NCI-H2107 (cell line): ENCODE measurements around the gene ECT2L.
"Not testable (repeated sequence)": the region's sequence is repeated elsewhere in the genome, so short reads cannot be mapped to it uniquely, and the experiment has no call there.

Experiments
- DNase-seq: peaks from one replicate; lab custom pipeline; 2025; lab: John Stamatoyannopoulos, UW

Gene ECT2L

DNA sequence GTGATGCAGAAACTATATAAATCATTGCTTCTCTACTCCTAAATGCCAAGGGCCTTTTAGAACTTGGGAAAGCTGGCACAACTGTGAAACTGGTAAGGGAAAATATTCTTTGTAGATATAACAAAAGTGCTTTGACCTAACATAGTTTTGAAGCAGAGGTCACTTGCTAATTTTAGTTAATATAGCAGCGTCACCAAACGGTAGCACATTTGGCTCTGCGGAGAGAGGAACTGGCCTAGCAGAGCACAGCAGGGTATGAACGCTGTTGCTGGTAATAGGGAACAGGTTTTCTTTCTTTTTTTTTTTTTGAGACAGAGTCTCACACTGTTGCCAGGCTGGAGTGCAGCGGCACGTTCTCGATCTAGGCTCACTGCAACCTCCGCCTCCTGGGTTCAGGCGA, 67.4 kb downstream of the ECT2L start:
- DNase-seq, result no peak

DNA sequence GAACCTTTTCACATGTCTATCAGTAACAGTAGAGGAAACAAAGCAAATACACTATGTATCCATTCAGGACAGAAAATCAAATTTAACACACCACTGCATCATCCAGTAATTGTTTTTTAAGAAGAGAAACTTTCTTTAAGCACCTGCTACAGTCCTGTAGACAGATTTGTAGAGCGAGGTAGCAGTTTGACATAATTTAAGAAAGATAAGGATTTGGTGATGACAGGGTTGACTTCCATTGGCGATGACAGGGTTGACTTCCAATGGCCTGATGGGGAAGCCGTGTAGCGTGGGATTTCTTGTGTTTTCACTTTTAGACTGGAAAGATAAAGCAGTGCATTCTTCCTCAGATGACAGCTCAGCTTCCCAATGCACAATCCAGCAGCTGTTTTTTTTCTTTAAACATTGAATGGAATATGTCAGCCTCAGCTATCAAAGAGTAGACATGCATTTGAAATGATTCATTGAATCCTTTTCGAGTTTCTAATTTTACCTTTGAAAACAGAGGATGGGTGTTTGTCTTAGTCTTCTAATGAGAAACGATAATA, 68.5 kb downstream of the ECT2L start:
- no peak for DNase-seq

DNA sequence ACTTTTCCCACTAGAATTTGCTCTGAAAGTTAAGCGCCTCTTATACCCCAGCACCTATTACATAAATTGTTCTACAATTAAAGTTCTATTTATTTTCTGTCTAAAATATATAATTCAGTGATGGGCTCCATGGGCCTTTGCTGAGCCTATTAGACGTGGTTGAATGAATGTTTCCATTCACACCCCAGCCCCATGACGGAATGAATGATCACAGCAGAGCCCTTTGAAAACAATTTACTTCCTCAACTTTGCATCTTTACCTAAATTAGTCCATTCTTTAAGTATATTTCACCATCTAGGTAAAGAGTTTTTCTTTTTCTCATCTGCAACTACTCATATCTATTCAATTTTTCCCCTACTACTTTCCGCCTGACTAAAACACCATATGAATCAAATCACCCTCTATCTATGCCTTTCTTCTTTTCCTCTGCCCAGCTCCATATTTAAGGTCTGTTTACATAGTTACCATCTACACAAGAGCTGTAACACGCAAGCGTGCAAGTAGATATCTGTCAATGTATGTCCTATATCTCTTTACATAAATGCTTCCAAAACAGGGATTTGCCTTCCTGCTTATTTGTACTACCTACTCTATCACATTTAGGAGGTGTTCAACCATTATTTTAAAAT, 69.7 kb downstream of the ECT2L start:
- DNase-seq, result no peak

DNA sequence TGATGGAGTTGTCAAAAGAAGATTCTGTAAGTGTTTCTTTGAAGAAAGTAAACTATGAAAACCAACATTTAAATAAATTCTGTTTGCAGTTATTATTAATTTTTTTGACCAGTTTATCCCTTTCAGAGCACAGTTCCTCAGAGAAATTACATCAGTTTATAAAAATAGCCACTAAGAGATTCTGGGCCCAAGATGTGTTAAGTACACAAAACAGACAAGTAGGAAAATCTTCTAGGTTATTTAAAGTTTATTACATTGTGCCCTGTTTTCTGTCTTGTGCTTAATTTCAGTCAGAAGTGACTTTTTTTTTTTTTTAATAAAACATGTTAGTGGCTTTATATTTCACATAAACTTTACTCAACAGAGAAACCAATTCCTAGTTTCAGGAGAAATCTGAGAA, 72.3 kb downstream of the ECT2L start:
- no peak for DNase-seq

DNA sequence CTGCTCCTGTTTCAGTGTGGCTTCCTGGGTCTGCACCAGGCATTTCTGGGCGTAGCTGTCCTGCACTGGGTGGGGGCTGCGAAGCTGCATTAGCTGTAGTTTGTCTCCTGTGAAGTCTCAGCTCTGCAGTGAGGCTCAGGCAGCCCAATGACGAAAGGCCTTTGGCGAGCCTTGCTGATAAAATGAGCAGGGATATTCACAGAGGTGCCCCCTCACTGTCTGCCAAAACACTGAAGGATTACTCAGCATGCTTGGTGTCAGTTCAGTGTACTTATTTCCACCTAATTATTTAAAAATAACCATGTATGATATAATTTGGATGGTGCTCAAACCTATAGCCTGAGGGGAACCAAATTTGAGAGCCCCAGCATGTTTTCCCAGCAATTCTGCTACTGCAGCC, 73.5 kb downstream of the ECT2L start:
- DNase-seq, result no peak

DNA sequence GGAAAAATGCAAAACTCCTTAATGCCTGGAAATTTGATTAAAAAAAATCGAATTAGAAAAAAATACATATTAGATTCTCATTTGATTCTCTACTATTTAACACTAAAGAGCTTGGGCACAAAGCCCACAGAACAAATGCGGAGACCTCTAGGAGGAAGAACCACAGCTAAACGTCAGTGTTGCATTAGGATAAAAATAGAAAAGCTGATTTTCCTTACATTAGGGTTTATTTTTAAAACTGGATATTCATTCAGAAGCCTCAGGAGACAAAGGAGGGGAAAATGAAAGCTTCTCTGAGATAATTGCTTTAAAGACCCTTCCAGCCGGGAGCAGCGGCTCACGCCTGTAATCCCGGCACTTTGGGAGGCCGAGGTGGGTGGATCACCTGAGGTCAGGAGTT, 77.3 kb downstream of the ECT2L start:
- no peak for DNase-seq

DNA sequence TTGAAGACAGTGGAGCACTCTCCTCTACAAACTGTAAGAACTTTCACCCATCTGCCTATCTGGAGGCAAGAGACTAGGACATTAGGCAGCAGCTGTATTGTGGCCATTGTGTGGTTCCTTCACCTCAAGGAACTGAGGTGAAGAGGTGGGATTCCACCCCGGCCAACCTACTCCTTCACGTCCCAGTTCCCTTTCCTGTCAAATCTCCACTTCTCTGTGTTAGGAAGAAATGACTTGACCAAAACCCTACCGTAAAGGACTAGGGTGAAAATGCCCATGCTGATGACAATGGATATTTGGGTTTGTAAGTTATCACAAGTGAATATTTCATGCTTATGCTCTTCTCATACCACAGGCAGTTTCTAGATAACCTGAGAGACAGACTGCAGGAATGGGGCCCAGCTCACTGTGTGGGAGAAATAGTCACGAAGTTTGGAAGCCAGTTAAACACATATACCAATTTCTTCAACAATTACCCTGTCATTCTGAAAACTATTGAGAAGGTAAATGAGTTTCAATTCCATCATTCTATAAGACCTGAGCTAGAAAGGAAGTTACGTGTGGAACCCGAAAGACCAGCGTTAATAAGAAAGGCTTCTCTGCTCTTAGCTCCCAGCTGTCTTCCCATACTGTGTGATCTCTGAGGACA, 86.6 kb downstream of the ECT2L start:
- no peak for DNase-seq

DNA sequence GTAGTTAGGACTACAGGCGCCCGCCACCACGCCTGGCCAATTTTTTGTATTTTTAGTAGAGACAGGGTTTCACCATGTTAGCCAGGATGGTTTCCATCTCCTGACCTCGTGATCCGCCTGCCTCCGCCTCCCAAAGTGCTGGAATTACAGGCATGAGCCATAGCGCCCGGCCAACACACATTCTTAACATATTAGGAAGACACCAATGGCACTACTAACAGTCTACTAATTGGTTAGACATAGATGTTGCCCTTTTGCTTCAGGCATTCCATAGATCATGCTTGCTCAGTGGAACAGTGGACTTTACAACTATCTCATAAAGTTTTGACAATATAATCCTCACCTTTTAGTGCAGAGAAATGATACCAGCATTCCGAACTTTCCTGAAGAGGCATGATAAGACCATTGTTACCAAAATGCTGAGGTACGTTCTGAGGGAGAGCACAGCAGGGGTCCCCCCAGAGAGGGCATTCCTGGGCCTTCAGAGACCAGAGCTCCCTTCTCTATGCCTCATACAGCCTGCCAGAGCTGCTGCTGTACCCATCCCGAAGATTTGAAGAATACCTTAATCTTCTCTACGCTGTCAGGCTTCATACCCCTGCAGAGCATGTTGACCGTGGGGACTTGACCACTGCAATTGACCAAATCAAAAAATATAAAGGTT, 89.4 kb downstream of the ECT2L start:
- no peak for DNase-seq

DNA sequence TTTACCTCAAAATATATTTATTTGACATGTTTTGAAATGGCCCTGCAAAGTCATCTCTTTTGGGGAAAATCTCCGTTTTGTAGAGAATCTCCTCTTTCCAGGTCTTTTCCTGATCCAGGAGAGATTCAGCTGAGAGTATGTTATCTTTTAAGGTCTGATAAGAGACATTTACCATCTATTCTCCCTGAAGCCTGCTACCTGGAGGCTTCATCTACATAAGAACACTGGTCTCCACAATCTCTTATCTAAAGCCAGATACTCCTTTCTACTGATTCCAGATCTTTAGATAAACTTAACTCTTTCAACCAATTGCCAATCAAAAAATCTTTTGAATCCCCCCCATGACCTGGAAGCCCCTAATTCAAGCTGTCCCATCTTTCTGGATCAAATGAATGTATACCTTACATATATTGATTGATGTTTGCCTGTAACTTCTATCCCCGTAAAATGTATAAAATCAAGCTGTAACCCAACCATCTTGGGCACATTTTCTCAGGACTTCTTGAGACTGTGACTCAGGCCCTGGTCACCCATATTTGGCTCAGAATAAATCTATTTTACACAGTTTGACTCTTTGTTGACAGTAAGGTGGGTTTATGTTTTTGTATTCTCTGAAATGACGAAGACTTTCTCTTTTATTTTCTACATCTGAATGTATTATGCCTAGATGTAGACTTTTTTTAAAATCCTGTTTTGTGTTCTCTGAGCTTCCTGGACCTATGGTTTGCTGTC, 95.5 kb downstream of the ECT2L start:
- no peak for DNase-seq

DNA sequence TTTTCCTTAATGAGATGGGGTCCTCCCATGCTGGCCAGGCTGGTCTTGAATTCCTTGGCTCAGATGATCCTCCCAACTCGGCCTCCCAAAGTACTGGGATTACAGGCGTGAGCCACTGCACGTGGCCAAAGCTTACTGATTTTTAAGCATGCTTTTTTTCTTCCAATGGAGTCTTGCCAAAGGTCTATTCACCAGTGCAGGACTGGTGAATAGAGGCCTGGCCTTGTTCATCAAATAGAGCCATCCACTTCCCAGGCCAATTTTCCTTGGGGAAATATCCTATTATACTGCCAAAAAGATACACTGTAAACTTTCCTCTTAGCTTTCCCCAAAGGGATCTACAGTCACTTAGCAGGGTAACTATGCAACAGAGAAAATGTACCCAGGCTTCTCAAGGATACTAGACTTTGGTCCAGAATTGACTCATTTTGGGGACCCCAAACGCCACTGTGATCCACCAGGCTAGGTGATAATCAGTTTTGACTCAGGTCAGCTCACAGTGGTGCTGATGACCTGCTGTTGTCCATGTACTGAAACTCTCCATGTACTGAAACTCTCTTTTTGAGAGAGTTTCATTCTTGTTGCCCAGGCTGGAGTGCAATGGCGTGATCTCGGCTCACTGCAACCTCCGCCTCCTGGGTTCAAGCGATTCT, 100.3 kb downstream of the ECT2L start:
- no peak for DNase-seq

DNA sequence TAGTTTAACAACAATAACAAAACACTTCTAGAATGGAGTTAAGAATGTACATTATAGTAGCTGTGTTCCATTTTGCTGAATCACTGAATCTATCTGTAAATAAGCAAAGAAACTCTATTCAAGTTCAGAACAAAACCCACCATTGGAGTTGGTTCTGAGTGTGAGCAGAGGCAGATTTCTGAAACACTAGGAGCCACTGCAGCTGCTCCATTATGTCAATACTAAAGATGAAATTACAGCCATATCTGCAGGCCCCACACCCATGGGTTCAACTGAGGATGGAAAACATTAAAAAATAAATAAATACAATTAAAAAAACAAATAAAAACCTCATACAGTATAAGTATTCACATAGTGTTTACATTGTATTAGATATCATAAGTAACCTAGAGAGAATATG, 101.1 kb downstream of the ECT2L start:
- DNase-seq, result no peak

DNA sequence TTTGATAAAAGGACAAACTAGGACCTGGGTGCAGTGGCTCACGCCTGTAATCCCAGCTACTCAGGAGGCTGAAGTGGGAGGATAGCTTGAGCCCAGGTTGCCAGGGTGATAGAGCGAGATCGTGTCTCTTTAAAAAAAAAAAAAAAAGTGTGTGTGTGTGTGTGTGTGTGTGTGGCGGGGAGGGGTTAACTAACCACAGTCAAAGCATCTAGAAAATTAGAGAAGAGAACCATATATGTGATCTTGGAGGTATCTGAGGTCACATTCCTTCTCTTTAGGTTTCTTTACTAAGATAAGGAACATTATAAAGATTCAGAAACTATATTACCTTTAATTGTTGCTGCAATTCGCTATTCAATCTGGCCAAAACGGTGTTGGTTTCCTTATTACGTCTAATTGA, 111.3 kb downstream of the ECT2L start:
- no peak for DNase-seq

DNA sequence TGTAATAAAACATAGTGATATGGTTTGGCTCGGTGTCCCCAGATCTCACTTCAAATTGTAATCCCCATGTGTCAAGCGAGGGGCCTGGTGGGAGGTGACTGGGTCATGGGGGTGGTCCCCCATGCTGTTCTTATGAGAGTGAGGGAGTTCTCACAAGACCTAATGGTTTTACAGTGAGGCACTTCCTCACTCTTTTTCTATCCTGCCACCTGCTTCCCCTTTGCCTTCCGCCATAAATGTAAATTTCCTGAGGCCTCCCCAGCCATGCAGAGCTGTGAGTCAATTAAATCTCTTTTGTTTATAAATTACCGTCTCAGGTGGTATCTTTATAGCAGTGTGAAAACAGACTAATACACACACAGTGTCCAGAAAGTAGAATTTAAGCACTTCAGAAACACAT, 113.6 kb downstream of the ECT2L start:
- no peak for DNase-seq

DNA sequence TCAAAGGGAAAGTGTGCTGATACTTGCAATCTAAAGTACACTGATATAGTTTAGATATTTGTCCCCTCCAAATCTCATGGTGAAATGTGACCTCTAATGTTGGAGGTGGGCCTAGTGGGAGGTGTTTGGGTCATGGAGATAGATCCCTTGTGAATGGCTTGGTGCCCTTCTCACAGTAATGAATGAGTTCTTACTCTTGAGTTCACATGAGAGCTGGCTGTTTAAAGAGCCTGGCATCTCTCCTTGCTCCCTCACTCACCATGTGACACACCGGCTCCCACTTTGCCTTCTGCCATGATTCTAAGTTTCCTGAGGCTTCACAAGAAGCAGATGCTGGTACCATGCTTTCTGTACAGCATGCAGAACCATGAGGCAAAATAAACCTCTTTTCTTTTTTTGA, 114.1 kb downstream of the ECT2L start:
- no peak for DNase-seq

DNA sequence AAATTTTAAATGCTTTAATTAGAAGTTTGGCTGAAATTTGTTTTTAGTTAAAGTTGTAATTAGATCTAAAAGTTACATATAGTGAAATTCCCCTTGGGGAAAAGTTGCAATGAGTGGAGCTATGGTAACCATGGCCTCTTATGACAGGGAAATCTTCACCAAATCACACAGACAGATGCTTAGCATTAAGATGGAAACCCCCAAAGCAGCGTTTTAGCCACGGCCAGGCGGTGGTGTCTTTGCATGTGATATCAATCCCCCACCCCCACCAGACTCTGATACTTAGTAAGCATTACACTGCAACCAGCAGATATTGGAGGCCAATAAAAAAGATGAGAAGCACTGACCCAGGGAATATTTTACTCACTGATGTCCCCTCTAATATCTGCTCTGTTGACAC, 116.4 kb downstream of the ECT2L start:
- no peak for DNase-seq

DNA sequence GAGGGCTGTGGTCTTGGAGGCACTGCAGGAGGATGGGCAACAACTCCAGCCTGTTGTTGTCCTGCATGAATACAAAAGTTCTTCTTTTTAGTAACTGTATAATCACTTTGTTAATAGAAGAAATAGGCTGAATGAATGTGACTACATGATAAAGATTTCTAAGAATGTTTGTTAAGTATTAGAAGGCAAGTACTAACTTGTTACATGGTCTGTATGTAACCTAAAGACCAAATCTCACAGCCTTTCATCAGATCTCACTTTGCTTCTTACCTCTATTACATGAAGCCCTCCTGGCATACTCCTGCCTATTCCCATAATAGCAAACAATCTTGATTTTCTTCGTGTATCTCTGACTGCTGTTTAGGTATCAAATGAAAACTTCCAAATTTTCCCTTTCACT, 118.8 kb downstream of the ECT2L start:
- no peak for DNase-seq

DNA sequence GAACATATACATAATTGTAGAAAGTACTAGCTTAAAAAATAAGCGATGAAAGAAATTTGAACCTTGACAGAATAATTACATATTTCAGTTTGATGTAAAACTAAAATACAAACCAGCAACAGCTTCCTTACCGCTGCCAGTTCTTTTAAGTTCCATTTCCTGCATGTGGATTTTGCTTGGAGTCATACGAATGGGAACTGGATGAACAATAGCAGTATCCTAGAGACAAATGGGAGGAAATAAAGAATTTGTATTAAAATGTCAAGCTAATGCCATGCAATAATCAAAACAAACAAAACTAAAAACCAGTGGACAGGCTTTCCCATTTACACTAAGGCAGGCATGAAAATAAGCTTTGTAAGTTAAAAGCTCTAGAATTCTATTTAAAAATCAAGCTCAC, 125.0 kb downstream of the ECT2L start:
- DNase-seq, result no peak

DNA sequence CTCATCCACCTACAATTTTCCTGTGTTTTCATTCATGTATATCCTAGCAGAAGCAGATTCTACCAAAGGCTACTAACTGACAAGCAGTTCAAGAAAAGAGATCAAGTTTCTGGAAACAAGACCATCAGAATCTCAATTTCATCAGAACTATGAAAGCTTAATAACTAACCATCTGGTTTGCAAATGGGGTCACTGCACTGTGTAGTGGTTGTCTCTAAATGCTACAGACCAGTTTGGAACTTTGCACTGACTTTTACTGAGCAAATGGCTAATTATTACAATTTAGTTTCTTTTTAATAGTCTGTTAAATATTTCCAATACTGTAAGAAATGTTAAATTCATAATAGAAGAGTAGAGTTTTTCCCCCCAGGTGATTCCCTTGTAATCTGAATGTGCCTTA, 127.7 kb downstream of the ECT2L start:
- no peak for DNase-seq

DNA sequence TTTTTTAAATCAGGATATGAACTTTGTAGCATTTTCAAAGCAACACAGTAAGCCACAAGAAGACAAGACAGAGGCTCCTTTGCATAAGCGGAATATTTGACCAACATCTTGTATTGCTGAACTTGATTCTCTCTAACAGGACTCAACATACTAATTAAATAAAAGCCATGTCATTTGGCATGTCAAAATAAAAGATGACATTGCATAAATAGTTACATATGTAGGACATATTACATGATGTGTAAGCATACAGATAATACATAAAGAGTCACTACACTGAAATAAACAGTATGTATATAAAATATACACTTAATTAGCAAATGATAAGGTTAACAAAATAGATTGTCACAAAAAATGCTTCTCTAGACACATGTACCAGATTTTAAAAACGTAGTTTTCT, 129.9 kb downstream of the ECT2L start:
- DNase-seq, result no peak

DNA sequence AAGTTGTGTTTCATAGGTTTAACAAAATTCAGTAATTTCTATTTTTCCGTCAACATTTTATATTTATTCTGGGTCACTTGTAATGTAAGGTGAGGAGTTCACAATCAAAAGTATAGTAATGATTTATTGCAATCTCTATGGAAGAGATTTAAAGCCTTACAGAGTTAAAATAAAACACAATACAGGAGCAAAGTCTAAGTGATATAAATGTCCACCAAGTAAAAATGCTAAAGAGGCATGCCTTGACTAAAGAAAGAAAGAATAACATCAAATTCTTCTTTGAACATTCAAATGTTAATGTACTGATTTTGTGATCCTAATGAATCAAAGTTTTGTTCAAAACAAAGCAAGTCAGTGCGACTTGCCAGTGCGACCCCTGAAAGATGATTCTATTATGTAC, 130.7 kb downstream of the ECT2L start:
- no peak for DNase-seq

DNA sequence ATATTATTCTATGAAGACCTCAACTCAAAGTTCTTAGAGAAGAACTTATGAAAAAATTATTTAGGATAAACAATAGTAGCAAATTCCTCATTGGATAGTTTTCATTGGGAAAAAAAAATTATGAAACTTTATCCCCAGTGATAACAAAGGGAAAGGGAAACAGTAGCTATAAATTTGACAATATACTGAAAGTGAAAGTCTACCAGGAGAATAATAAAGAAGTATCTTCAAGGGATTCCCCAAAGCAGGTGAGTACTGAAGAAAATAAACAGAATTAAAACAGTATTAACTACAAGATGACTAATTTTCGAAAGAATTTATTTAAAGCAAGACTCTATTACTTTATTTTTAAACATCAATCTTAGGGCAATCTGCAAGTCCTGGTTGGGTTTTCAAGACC, 135.8 kb downstream of the ECT2L start:
- DNase-seq, result no peak

DNA sequence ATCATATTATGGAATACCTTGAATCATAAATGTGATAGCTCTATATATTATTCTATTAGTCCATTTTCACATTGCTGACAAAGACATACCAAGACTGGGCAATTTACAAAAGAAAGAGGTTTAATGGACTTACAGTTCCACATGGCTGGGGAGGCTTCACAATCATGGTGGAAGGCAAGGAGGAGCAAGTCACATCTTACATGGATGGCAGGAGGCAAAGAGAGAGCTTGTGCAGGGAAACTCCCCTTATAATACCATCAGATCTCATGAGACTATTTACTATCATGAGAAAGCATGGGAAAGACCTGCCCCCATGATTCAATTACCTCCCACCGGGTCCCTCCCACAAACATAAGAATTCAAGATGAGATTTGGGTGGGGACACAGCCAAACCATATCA, 141.0 kb downstream of the ECT2L start:
- DNase-seq, result not testable (repeated sequence)
